Ovary (tissue), 3 donors: Measurements from ENCODE around the gene ACAP3.

Experiments
- EP300 ChIP-seq: sonication (generic); formaldehyde crosslinking; IDR thresholded peaks from one replicate; pipeline ENCODE4 v1.6.1; 2017; ENCODE audit warnings: antibody characterized with exemption
- POLR2A ChIP-seq: fragments of 450-650 bp; IDR thresholded peaks from one replicate; pipeline ENCODE4 v1.6.1; 2017; ENCODE audit warnings: antibody characterized with exemption, mild to moderate bottlenecking, moderate library complexity
- TF ChIP-seq, protein P1 (sequence below), 3 donors: fragments of 450-650 bp in 2 of 3; fragments of 200-600 bp in 1 of 3; IDR thresholded peaks; one replicate each; pipeline versions ENCODE4 v1.5.1 to v1.8.0; 2016 to 2022; ENCODE audit warnings: antibody characterized with exemption in 3 of 3, mild to moderate bottlenecking in 1 of 3
- donor health status: DM: no; HTN: no; CAD: no.

- TF ChIP-seq, protein P1, sequence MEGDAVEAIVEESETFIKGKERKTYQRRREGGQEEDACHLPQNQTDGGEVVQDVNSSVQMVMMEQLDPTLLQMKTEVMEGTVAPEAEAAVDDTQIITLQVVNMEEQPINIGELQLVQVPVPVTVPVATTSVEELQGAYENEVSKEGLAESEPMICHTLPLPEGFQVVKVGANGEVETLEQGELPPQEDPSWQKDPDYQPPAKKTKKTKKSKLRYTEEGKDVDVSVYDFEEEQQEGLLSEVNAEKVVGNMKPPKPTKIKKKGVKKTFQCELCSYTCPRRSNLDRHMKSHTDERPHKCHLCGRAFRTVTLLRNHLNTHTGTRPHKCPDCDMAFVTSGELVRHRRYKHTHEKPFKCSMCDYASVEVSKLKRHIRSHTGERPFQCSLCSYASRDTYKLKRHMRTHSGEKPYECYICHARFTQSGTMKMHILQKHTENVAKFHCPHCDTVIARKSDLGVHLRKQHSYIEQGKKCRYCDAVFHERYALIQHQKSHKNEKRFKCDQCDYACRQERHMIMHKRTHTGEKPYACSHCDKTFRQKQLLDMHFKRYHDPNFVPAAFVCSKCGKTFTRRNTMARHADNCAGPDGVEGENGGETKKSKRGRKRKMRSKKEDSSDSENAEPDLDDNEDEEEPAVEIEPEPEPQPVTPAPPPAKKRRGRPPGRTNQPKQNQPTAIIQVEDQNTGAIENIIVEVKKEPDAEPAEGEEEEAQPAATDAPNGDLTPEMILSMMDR (IDR thresholded peaks at IDR 0.05): no peak
- TF ChIP-seq POLR2A (no peak), EP300 (no peak)
Measured at GRCh38 chr1:1335792-1336248, 28.1 kb upstream of the ACAP3 start.
